ENCODE measurements around the gene BICD1.

BICD1 gene

GRCh38 chr12:32201976-32202375 lies 95.3 kb downstream of the BICD1 start:
- no peak for TF ChIP-seq CTCF (IDR thresholded peaks at IDR 0.05; ENCODE audit: low read depth, low read length)
- no peak for DNase-seq (ENCODE audit: extremely low read depth, low read depth)

- no peak for TF ChIP-seq CTCF (IDR thresholded peaks at IDR 0.05; ENCODE audit: low read depth, low read length)
- DNase-seq (ENCODE audit: extremely low read depth, low read depth), result no peak
Observed at GRCh38 chr12:32205731-32206130, 99.1 kb downstream of the BICD1 start.

GRCh38 chr12:32208355-32208754 lies 101.7 kb downstream of the BICD1 start:
- DNase-seq (ENCODE audit: extremely low read depth, low read depth), result no peak
- no peak for TF ChIP-seq CTCF (IDR thresholded peaks at IDR 0.05; ENCODE audit: low read depth, low read length)

GRCh38 chr12:32211066-32211899 lies 104.6 kb downstream of the BICD1 start:
- TF ChIP-seq CTCF (IDR thresholded peaks at IDR 0.05; ENCODE audit: low read depth, low read length), result no peak
- DNase-seq (ENCODE audit: extremely low read depth, low read depth), result no peak

GRCh38 chr12:32211900-32212156 lies 105.2 kb downstream of the BICD1 start:
- DNase-seq (ENCODE audit: extremely low read depth, low read depth), result no peak
- no peak for TF ChIP-seq CTCF (IDR thresholded peaks at IDR 0.05; ENCODE audit: low read depth, low read length)

- no peak for TF ChIP-seq CTCF (IDR thresholded peaks at IDR 0.05; ENCODE audit: low read depth, low read length)
- DNase-seq (ENCODE audit: extremely low read depth, low read depth), result no peak
Observed at GRCh38 chr12:32214723-32215122, 108.1 kb downstream of the BICD1 start.

GRCh38 chr12:32217354-32218310 lies 111.0 kb downstream of the BICD1 start:
- no peak for TF ChIP-seq CTCF (IDR thresholded peaks at IDR 0.05; ENCODE audit: low read depth, low read length)
- DNase-seq (ENCODE audit: extremely low read depth, low read depth), result peak; percentile 41

Data from AG09319 (cell line).